OCI-LY3 (cell line): ENCODE results near the gene FOXC1.

Experiments
- H2AFZ ChIP-seq: fragments of 200-600, 300-600 bp; shearing (Covaris generic); 2 replicates; pipeline ENCODE4 v1.6.0; 2014; ENCODE audit warnings: antibody characterized with exemption, low read depth, low read length
- H3K27ac ChIP-seq: fragments of 200-600, 300-600 bp; sonication (generic); 2 replicates; pipeline ENCODE4 v1.5.1; 2014; ENCODE audit warnings: mild to moderate bottlenecking, low read length, moderate library complexity, mixed read lengths
- H3K27me3 ChIP-seq: fragments of 200-600, 300-600 bp; sonication (generic); 2 replicates; pipeline ENCODE4 v1.6.1; 2014; ENCODE audit warnings: low read depth, low read length, mixed read lengths
- H3K36me3 ChIP-seq: fragments of 200-600, 300-600 bp; sonication (generic); replicated peaks from 2 replicates; pipeline ENCODE3; 2014; ENCODE audit warnings: low read depth, low read length, mixed read lengths
- H3K4me1 ChIP-seq: fragments of 300-600, 200-600 bp; sonication (generic); 2 replicates; pipeline ENCODE4 v1.6.1; 2014; ENCODE audit warnings: low read length, mixed read lengths
- H3K4me2 ChIP-seq: fragments of 200-600, 300-600 bp; sonication (generic); 2 replicates; pipeline ENCODE4 v1.6.1; 2014; ENCODE audit warnings: low read length, mixed read lengths
- H3K4me3 ChIP-seq: fragments of 300-600, 200-600 bp; sonication (generic); 2 replicates; pipeline ENCODE4 v1.5.1; 2014; ENCODE audit warnings: antibody characterized with exemption, mild to moderate bottlenecking, low read length, moderate library complexity
- H3K79me2 ChIP-seq: fragments of 300-600, 200-600 bp; shearing (Covaris generic); 2 replicates; pipeline ENCODE4 v1.6.1; 2014; ENCODE audit warnings: mild to moderate bottlenecking, low read length, mixed read lengths
- H3K9ac ChIP-seq: fragments of 300-600, 200-600 bp; shearing (Covaris generic); 2 replicates; pipeline ENCODE4 v1.6.0; 2014; ENCODE audit warnings: mild to moderate bottlenecking, low read length, moderate library complexity
- H3K9me3 ChIP-seq: fragments of 200-600, 300-600 bp; shearing (Covaris generic); 2 replicates; pipeline ENCODE4 v1.6.1; 2014; ENCODE audit warnings: low read length, mixed read lengths; ENCODE audit not compliant: insufficient read depth
- H4K20me1 ChIP-seq: fragments of 200-600, 300-600 bp; sonication (generic); 2 replicates; pipeline ENCODE4 v1.6.1; 2016; ENCODE audit warnings: low read length, mixed read lengths; ENCODE audit not compliant: insufficient read depth
- EZH2phosphoT487 ChIP-seq: fragments of 200-600 bp; shearing (Covaris generic); IDR thresholded peaks from 2 replicates; pipeline ENCODE4 v1.6.1; 2018; ENCODE audit warnings: antibody characterized with exemption, mixed run types, low read depth
- TF ChIP-seq, protein P1 (sequence below): fragments of 200-600, 300-600 bp; sonication (generic); IDR thresholded peaks from 2 replicates; pipeline ENCODE4 v1.5.1; 2014; ENCODE audit warnings: antibody characterized with exemption, low read length, low read depth

Gene FOXC1

DNA sequence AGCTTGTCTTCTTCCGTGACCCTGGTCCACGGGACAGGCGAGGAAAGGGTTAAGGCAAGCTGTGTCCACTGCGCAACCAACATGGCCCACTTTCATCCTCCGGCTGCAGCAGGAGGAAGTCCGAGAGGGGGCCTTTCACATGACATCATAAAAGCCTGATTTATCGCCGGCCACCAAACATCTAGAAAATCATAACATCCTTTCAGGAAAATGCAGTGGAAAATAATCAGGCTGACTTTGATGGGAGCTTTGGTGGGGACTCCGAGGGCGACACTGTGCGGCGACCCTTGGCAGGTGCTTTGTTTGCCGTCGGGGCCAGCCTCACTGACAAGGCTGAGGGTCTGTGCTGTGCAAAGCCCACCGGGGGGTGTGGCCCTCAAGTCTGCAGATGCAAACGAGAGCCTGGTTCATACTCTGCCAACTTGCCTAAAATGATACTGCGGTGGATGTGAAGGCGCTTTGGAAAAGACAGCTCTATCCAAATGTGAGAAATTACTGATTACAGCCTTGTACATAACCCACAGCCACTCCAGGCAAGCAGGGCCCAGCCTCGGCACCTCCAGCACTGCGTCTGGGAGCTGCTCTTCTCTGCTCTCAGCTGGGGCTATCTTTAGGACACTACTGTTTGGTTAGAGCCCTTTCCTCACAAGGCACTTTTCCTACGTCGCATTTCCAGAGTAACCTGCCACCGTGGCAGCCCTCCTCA, 25.7 kb downstream of the FOXC1 start:
- Histone ChIP-seq H3K79me2 (no peaks in the 10 kb centered on the region), H4K20me1 (no peaks in the 10 kb centered on the region), H3K9ac (no peak overlapping the region), H3K36me3 (no peaks in the 10 kb centered on the region), H3K27ac (no peak overlapping the region), H2AFZ (no peak overlapping the region), H3K4me3 (no peak overlapping the region), H3K9me3 (no peaks in the 10 kb centered on the region), H3K4me1 (peaks cover 21% of the 10 kb centered on the region), H3K27me3 (no peaks in the 10 kb centered on the region), H3K4me2 (no peak overlapping the region)
- TF ChIP-seq EZH2phosphoT487: no peak
- TF ChIP-seq, protein P1, sequence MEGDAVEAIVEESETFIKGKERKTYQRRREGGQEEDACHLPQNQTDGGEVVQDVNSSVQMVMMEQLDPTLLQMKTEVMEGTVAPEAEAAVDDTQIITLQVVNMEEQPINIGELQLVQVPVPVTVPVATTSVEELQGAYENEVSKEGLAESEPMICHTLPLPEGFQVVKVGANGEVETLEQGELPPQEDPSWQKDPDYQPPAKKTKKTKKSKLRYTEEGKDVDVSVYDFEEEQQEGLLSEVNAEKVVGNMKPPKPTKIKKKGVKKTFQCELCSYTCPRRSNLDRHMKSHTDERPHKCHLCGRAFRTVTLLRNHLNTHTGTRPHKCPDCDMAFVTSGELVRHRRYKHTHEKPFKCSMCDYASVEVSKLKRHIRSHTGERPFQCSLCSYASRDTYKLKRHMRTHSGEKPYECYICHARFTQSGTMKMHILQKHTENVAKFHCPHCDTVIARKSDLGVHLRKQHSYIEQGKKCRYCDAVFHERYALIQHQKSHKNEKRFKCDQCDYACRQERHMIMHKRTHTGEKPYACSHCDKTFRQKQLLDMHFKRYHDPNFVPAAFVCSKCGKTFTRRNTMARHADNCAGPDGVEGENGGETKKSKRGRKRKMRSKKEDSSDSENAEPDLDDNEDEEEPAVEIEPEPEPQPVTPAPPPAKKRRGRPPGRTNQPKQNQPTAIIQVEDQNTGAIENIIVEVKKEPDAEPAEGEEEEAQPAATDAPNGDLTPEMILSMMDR: no peak

DNA sequence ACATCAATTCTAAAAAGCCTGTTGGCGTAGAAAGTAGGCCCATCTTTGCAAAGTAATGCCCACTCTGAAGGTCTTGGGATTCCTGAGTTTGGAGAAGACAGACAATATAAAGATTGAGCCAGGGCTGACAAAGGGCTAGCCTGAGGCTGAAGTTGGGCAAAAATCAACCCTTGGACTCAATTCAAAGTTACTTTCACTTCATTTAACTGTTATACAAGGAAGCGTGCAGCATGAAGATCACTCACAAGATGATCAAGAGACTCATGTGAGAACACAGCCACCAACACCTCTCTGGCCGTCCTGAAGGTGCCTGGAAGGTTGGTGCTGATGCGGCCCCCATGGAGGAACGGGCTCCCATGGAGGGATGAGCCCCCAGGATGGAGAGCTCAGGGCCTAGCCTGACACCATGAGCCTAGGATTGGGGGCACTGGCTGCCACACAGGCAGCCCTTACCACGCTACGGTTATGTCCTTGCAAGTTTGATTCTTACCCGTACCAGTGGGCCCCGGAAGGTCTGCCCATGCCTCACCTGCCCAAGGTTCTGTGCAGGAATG, 26.6 kb downstream of the FOXC1 start:
- H2AFZ ChIP-seq: no peak overlapping the region
- no peak overlapping the region for H3K27ac ChIP-seq
- H3K4me1 ChIP-seq: peaks cover 21% of the 10 kb centered on the region
- no peaks in the 10 kb centered on the region for H3K79me2 ChIP-seq
- H3K27me3 ChIP-seq: no peaks in the 10 kb centered on the region
- no peaks in the 10 kb centered on the region for H3K9me3 ChIP-seq
- no peaks in the 10 kb centered on the region for H4K20me1 ChIP-seq
- H3K36me3 ChIP-seq: no peaks in the 10 kb centered on the region
- no peak overlapping the region for H3K9ac ChIP-seq
- H3K4me2 ChIP-seq: no peak overlapping the region
- H3K4me3 ChIP-seq: no peak overlapping the region
- TF ChIP-seq, protein P1: no peak
- no peak for TF ChIP-seq EZH2phosphoT487

DNA sequence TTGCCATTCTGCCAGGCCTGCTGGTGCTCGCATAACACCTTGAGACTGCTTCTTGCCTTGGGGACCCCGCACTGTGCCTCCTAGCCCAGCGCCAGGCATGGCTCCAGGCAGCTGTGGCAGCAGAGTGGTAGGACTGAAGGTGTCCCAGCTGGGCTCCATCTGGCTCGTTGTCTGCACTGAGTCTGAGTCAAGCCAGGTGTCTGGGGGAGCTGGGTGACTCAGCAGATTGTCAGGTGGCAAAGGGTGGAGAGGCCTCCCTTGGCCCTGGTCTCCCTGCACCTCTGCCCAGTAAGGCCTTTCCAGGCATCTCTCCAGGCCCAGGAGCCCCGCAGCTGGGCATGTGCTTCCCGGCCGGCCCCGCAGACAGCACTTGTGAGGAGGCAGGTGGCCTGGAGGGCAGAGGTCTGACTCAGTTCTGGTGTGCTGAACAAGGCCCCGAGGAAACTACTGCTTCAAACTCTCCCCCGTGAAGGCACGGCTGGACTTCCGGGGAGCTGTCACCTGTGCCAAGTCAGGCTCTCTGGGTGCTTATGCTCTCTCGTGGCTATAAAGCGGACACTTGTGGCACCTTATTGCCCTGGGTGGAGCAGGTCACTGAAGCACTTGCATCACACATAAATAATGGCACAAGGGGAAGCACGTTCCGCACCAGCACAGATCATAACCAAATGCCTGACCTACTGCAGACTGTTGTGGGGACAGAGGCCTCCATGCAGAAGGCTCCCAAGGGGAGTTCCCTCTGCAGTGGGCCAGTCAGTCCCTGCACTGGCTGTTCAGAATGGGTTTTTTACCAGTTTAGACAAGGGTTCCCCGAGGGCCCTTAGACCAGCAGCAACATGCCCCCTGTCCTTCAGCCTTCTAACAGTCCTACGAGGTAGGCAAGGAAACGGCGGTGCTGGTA, 27.5 kb downstream of the FOXC1 start:
- H3K4me1 ChIP-seq: peaks cover 21% of the 10 kb centered on the region
- no peak overlapping the region for H3K4me3 ChIP-seq
- no peaks in the 10 kb centered on the region for H3K36me3 ChIP-seq
- TF ChIP-seq EZH2phosphoT487: no peak
- TF ChIP-seq, protein P1: no peak
- H3K4me2 ChIP-seq: peak overlapping the region; percentile 44
- H3K79me2 ChIP-seq: no peaks in the 10 kb centered on the region
- no peaks in the 10 kb centered on the region for H3K27me3 ChIP-seq
- H4K20me1 ChIP-seq: no peaks in the 10 kb centered on the region
- H3K9ac ChIP-seq: no peak overlapping the region
- H3K9me3 ChIP-seq: no peaks in the 10 kb centered on the region
- no peak overlapping the region; the same call in 1 of the 2 replicates for H2AFZ ChIP-seq
- H3K27ac ChIP-seq: peak overlapping the region; percentile 14; the same call in 1 of the 2 replicates

DNA sequence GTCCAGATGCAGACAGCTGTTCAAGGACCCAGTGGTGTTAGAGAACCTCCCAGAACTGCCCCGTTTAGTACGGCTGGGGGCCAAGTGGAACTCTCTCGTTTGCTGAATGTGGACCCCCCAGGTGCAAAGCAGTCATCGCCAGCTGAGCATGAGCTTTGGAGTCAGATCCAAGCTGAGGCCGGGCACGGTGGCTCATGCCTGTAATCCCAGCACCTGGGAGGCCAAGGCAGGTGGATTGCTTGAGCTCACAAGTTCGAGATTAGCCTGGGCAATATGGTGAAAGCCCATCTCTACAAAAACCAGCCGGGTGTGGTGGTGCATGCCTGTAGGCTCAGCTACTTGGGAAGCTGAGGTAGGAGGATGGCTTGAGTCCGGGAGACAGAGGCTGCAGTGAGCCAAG, 29.7 kb downstream of the FOXC1 start:
- TF ChIP-seq, protein P1: no peak
- TF ChIP-seq EZH2phosphoT487: no peak
- Histone ChIP-seq H3K4me2 (no peak overlapping the region), H3K4me1 (peaks cover 21% of the 10 kb centered on the region)

More for the DNA sequence above, 29.7 kb downstream of the FOXC1 start:
- Histone ChIP-seq H3K9me3 (no peaks in the 10 kb centered on the region), H3K36me3 (no peaks in the 10 kb centered on the region), H3K27me3 (no peaks in the 10 kb centered on the region), H3K27ac (no peak overlapping the region), H2AFZ (no peak overlapping the region), H3K4me3 (no peak overlapping the region), H3K9ac (no peak overlapping the region), H4K20me1 (no peaks in the 10 kb centered on the region), H3K79me2 (no peaks in the 10 kb centered on the region)
